GM12873 (cell line): Measurements from ENCODE around the gene PPP6R1.

Experiments used
- CTCF ChIP-seq: IDR thresholded peaks from 2 replicates; pipeline ENCODE4 v1.5.1; 2012; ENCODE audit warnings: low read depth, mild to moderate bottlenecking, moderate library complexity, low read length, control low read depth; ENCODE audit not compliant: insufficient read depth; ENCODE audit errors: missing control alignments

Gene PPP6R1

GRCh38 chr19:55193481-55193880 is 65.3 kb downstream of the PPP6R1 start:
- no peak for TF ChIP-seq CTCF

GRCh38 chr19:55189403-55189835 is 69.4 kb downstream of the PPP6R1 start:
- no peak for TF ChIP-seq CTCF

GRCh38 chr19:55188625-55189024 is 70.2 kb downstream of the PPP6R1 start:
- TF ChIP-seq CTCF, result no peak

GRCh38 chr19:55186080-55186479 is 72.7 kb downstream of the PPP6R1 start:
- no peak for TF ChIP-seq CTCF

GRCh38 chr19:55181740-55182139 is 77.1 kb downstream of the PPP6R1 start:
- no peak for TF ChIP-seq CTCF
